PC-9 (cell line): ENCODE results near the gene ACE2. TPM values are rescaled to one million over a fixed set of nuclear protein-coding genes. Genes with fewer than 3 reads are reported as not detected.

Experiments used
- BruUV-seq: library from RNA; stranded (reverse); fragments of 400-500 nt; replicated peaks from 2 replicates; lab custom pipeline; 2021; lab: Mats Ljungman, UMichigan
- CTCF ChIA-PET: fragments of 300-600 bp; sonication (Branson Sonifier 250); formaldehyde crosslinking; loops from one replicate; lab custom pipeline; 2022; ENCODE audit warnings: antibody characterized with exemption; lab: Charles Lee
- POLR2A ChIA-PET: fragments of 300-600 bp; sonication (Branson Sonifier 250); formaldehyde crosslinking; loops from one replicate; lab custom pipeline; 2022; ENCODE audit warnings: antibody characterized with exemption; ENCODE audit not compliant: unreplicated experiment; lab: Charles Lee
- DNase-seq, 2 experiments: peaks; one replicate each; pipeline versions ENCODE4 v3.0.0 to v3.0.0-alpha.2; 2015 to 2022; ENCODE audit warnings: mixed read lengths in 1 of 2
- H2AFZ ChIP-seq: fragments of 200-600 bp; sonication (generic); 2 replicates; pipeline ENCODE4 v1.8.1; 2017; ENCODE audit warnings: antibody characterized with exemption
- H3F3A ChIP-seq: fragments of 200-600 bp; sonication (generic); 2 replicates; pipeline ENCODE4 v1.8.1; 2017; ENCODE audit warnings: antibody characterized with exemption, mild to moderate bottlenecking, low read depth; ENCODE audit not compliant: insufficient read depth
- H3K27ac ChIP-seq: fragments of 200-600 bp; sonication (generic); 2 replicates; pipeline ENCODE4 v1.6.1; 2016; ENCODE audit warnings: mixed run types
- H3K27me3 ChIP-seq: fragments of 200-600 bp; sonication (generic); 2 replicates; pipeline ENCODE4 v1.6.1; 2016; ENCODE audit warnings: low read depth, mixed run types; ENCODE audit not compliant: insufficient read depth
- H3K36me3 ChIP-seq: fragments of 200-600 bp; sonication (generic); 2 replicates; pipeline ENCODE4 v1.6.1; 2016; ENCODE audit warnings: low read depth, mixed run types
- H3K4me1 ChIP-seq: fragments of 200-600 bp; sonication (generic); replicated peaks from 2 replicates; pipeline ENCODE4 v1.6.1; 2016; ENCODE audit warnings: mixed run types; ENCODE audit not compliant: insufficient read depth
- H3K4me2 ChIP-seq: fragments of 200-600 bp; sonication (generic); 2 replicates; pipeline ENCODE4 v1.6.1; 2017; ENCODE audit warnings: mixed run types
- H3K4me3 ChIP-seq: fragments of 200-600 bp; sonication (generic); 2 replicates; pipeline ENCODE4 v1.6.1; 2016; ENCODE audit warnings: mixed run types
- H3K79me2 ChIP-seq: fragments of 200-600 bp; sonication (generic); 2 replicates; pipeline ENCODE4 v1.6.1; 2017; ENCODE audit warnings: low read depth, mixed run types
- H3K9me2 ChIP-seq: fragments of 200-600 bp; sonication (generic); 2 replicates; pipeline ENCODE4 v1.8.1; 2017; ENCODE audit warnings: mild to moderate bottlenecking; ENCODE audit not compliant: insufficient read depth
- H3K9me3 ChIP-seq: fragments of 200-600 bp; sonication (generic); 2 replicates; pipeline ENCODE4 v1.8.1; 2016; ENCODE audit warnings: low read depth; ENCODE audit not compliant: insufficient read depth
- H4K20me1 ChIP-seq: fragments of 200-600 bp; sonication (generic); 2 replicates; pipeline ENCODE4 v1.8.1; 2017; ENCODE audit not compliant: insufficient read depth
- CTCF ChIP-seq: fragments of 200-600 bp; sonication (generic); conservative IDR thresholded peaks from 2 replicates; pipeline ENCODE4 v1.6.1; 2017; ENCODE audit warnings: mixed run types, antibody characterized with exemption, mild to moderate bottlenecking, moderate library complexity
- EZH2 ChIP-seq: fragments of 200-600 bp; sonication (generic); IDR thresholded peaks from 2 replicates; pipeline ENCODE4 v1.8.0; 2017; ENCODE audit warnings: antibody characterized with exemption, low read depth
- intact Hi-C: fragments of 100-400 bp; cut with micrococcal nuclease; formaldehyde crosslinking; loops from one replicate; pipeline ENCODE4 v1.10.0; 2022; ENCODE audit not compliant: unreplicated experiment
- total RNA-seq: library from RNA; stranded (reverse); gene quantifications from 2 replicates; pipeline ENCODE4 v1.2.3, GENCODE V29; 2021

ACE2 gene
- total RNA-seq, 1 experiment from 2014 or later, result 3.4 TPM

GRCh38 chrX:15576019-15576418 lies 24.7 kb downstream of the ACE2 start:
- BruUV-seq, result no TSS peak
- ChIA-PET POLR2A (no interaction called here), CTCF (no interaction called here)
- H3K9me3 ChIP-seq, result no peaks in the 10 kb centered on the region
- H3K9me2 ChIP-seq, result no peaks in the 10 kb centered on the region
- H3K27me3 ChIP-seq, result no peaks in the 10 kb centered on the region
- H3K79me2 ChIP-seq, result no peaks in the 10 kb centered on the region
- H4K20me1 ChIP-seq, result no peaks in the 10 kb centered on the region
- no peaks in the 10 kb centered on the region for H3K36me3 ChIP-seq
- intact Hi-C loops, result no loop called here
- no peak overlapping the region for H3K4me3 ChIP-seq
- DNase-seq, result no peak
- 0 out of 2 replicates have a peak, but pooled peaks cover 4% of the 10 kb centered on the region for H3K4me1 ChIP-seq
- H3F3A ChIP-seq, result no peaks in the 10 kb centered on the region
- no peak overlapping the region for H3K27ac ChIP-seq
- TF ChIP-seq CTCF (no peak), EZH2 (no peak)
- H2AFZ ChIP-seq, result no peak overlapping the region
- no peak overlapping the region for H3K4me2 ChIP-seq

GRCh38 chrX:15574017-15574416 lies 26.7 kb downstream of the ACE2 start:
- no peaks in the 10 kb centered on the region for H3K79me2 ChIP-seq
- H3K9me2 ChIP-seq, result no peaks in the 10 kb centered on the region
- H3K4me3 ChIP-seq, result no peak overlapping the region
- H3F3A ChIP-seq, result no peaks in the 10 kb centered on the region
- no peaks in the 10 kb centered on the region for H3K4me1 ChIP-seq
- TF ChIP-seq EZH2, result no peak
- no peak for TF ChIP-seq CTCF
- H3K4me2 ChIP-seq, result no peak overlapping the region
- no peaks in the 10 kb centered on the region for H3K9me3 ChIP-seq
- H2AFZ ChIP-seq, result no peak overlapping the region
- no peaks in the 10 kb centered on the region for H4K20me1 ChIP-seq
- H3K36me3 ChIP-seq, result no peaks in the 10 kb centered on the region
- intact Hi-C loops, result no loop called here
- CTCF ChIA-PET, result no interaction called here
- DNase-seq, result no peak
- no peak overlapping the region for H3K27ac ChIP-seq
- POLR2A ChIA-PET, result no interaction called here
- no peaks in the 10 kb centered on the region for H3K27me3 ChIP-seq
- BruUV-seq, result no TSS peak

- BruUV-seq, result no TSS peak
- no peaks in the 10 kb centered on the region for H3K36me3 ChIP-seq
- CTCF ChIA-PET, result no interaction called here
- no peaks in the 10 kb centered on the region; the same call in 1 of the 2 replicates for H3K4me1 ChIP-seq
- TF ChIP-seq CTCF (no peak), EZH2 (no peak)
- no peak overlapping the region for H2AFZ ChIP-seq
- H3K9me3 ChIP-seq, result no peaks in the 10 kb centered on the region
- no peaks in the 10 kb centered on the region for H4K20me1 ChIP-seq
- no peak overlapping the region for H3K27ac ChIP-seq
- no peak overlapping the region for H3K4me3 ChIP-seq
- no peak overlapping the region for H3K4me2 ChIP-seq
- intact Hi-C loops, result loop anchor here (2.0 kb wide), 1 partner anchor 71 kb away; no protein-coding TSS in a partner anchor
- POLR2A ChIA-PET, result no interaction called here
- no peak for DNase-seq
- H3F3A ChIP-seq, result no peaks in the 10 kb centered on the region
- H3K79me2 ChIP-seq, result no peaks in the 10 kb centered on the region
- H3K9me2 ChIP-seq, result no peaks in the 10 kb centered on the region
- H3K27me3 ChIP-seq, result no peaks in the 10 kb centered on the region
Measured at GRCh38 chrX:15570145-15570544, 30.6 kb downstream of the ACE2 start.
